IMR-90 (cell line): ENCODE results near the gene SCRG1. TPM values are rescaled to one million over a fixed set of nuclear protein-coding genes. Genes with fewer than 3 reads are reported as not detected.

ENCODE experiments used
- ATAC-seq: fragments of 200-7000 bp; cut with Tn5 transposase; 2 replicates; pipeline ENCODE4 v1.9.1; 2020; ENCODE audit warnings: low read depth, mild to moderate bottlenecking, moderate library complexity
- BruUV-seq: library from RNA; stranded (reverse); fragments of 400-500 nt; replicated peaks from 2 replicates; lab custom pipeline; 2021; lab: Mats Ljungman, UMichigan
- CTCF ChIA-PET: fragments of 300-600 bp; formaldehyde crosslinking; extraction: SDS; loops from one replicate; lab custom pipeline; 2021; ENCODE audit warnings: antibody characterized with exemption; lab: Yijun Ruan, JAX
- POLR2A ChIA-PET: fragments of 300-600 bp; sonication (Branson Sonifier 250); formaldehyde crosslinking; loops from one replicate; lab custom pipeline; 2022; ENCODE audit warnings: antibody characterized with exemption; ENCODE audit not compliant: unreplicated experiment; lab: Charles Lee
- DNase-seq: peaks from one replicate; pipeline ENCODE4 v3.0.0; 2013
- H2AFZ ChIP-seq: replicated peaks from 2 replicates; pipeline ENCODE3; 2013; ENCODE audit warnings: low read length, mild to moderate bottlenecking; ENCODE audit not compliant: poor library complexity
- H2AK5ac ChIP-seq: 2 replicates; pipeline ENCODE4 v1.6.1; 2013; ENCODE audit warnings: low read depth, low read length, inconsistent platforms
- H2AK9ac ChIP-seq: replicated peaks from 2 replicates; pipeline ENCODE3; 2013; ENCODE audit warnings: mild to moderate bottlenecking, low read depth, low read length, moderate library complexity; ENCODE audit not compliant: poor library complexity
- H2BK120ac ChIP-seq: 2 replicates; pipeline ENCODE4 v1.6.1; 2013; ENCODE audit warnings: low read depth, low read length, inconsistent platforms
- H2BK15ac ChIP-seq: 3 replicates; pipeline ENCODE4 v1.6.1; 2013; ENCODE audit warnings: low read depth, low read length, inconsistent platforms
- H2BK20ac ChIP-seq: 2 replicates; pipeline ENCODE4 v1.6.1; 2013; ENCODE audit warnings: low read depth, mild to moderate bottlenecking, inconsistent platforms, low read length, moderate library complexity
- H2BK5ac ChIP-seq: 2 replicates; pipeline ENCODE4 v1.6.1; 2013; ENCODE audit warnings: mild to moderate bottlenecking, low read depth, low read length, inconsistent platforms; ENCODE audit not compliant: poor library complexity, severe bottlenecking
- H3K14ac ChIP-seq: replicated peaks from 2 replicates; pipeline ENCODE4 v1.6.1; 2013; ENCODE audit warnings: low read depth, low read length, inconsistent platforms
- H3K18ac ChIP-seq: 2 replicates; pipeline ENCODE4 v1.6.1; 2013; ENCODE audit warnings: low read depth, low read length, control low read depth
- H3K23ac ChIP-seq: 2 replicates; pipeline ENCODE4 v1.6.1; 2013; ENCODE audit warnings: low read depth, low read length, inconsistent platforms
- H3K27ac ChIP-seq: 2 replicates; pipeline ENCODE4 v1.5.1; 2013; ENCODE audit warnings: mild to moderate bottlenecking, control low read depth, low read length; ENCODE audit not compliant: insufficient read depth
- H3K27me3 ChIP-seq: 2 replicates; pipeline ENCODE4 v1.6.1; 2013; ENCODE audit warnings: low read length; ENCODE audit not compliant: control insufficient read depth, insufficient read depth
- H3K36me3 ChIP-seq: 2 replicates; pipeline ENCODE4 v1.6.1; 2013; ENCODE audit warnings: low read length, mixed read lengths; ENCODE audit not compliant: control insufficient read depth, insufficient read depth
- H3K4ac ChIP-seq: 2 replicates; pipeline ENCODE4 v1.6.1; 2013; ENCODE audit warnings: low read depth, low read length, inconsistent platforms
- H3K4me1 ChIP-seq: 2 replicates; pipeline ENCODE4 v1.6.1; 2013; ENCODE audit warnings: low read length, mixed read lengths; ENCODE audit not compliant: control insufficient read depth, insufficient read depth
- H3K4me2 ChIP-seq: 2 replicates; pipeline ENCODE4 v1.6.1; 2013; ENCODE audit warnings: low read depth, mild to moderate bottlenecking, control low read depth, low read length, moderate library complexity
- H3K4me3 ChIP-seq: 2 replicates; pipeline ENCODE4 v1.5.1; 2013; ENCODE audit warnings: low read depth, mild to moderate bottlenecking, control low read depth, low read length, moderate library complexity; ENCODE audit not compliant: insufficient read depth
- H3K56ac ChIP-seq: 2 replicates; pipeline ENCODE4 v1.6.1; 2013; ENCODE audit warnings: low read length, inconsistent platforms; ENCODE audit not compliant: insufficient read depth; ENCODE audit errors: extremely low read depth
- H3K79me1 ChIP-seq, 2 experiments: 2 replicates each; pipeline ENCODE4 v1.6.1; 2013; ENCODE audit warnings: low read length in 2 of 2, inconsistent platforms in 1 of 2, low read depth in 1 of 2
- H3K9ac ChIP-seq: 2 replicates; pipeline ENCODE4 v1.6.1; 2013; ENCODE audit warnings: low read depth, low read length, control low read depth
- H3K9me1 ChIP-seq: 2 replicates; pipeline ENCODE4 v1.6.1; 2013; ENCODE audit warnings: low read length, inconsistent platforms; ENCODE audit not compliant: insufficient read depth
- H3K9me3 ChIP-seq: 2 replicates; pipeline ENCODE4 v1.6.1; 2013; ENCODE audit warnings: low read length; ENCODE audit not compliant: control insufficient read depth, insufficient read depth
- H4K20me1 ChIP-seq: 2 replicates; pipeline ENCODE4 v1.6.1; 2013; ENCODE audit warnings: low read length, inconsistent platforms; ENCODE audit not compliant: insufficient read depth
- H4K5ac ChIP-seq: 2 replicates; pipeline ENCODE4 v1.6.1; 2013; ENCODE audit warnings: mild to moderate bottlenecking, low read depth, low read length, control low read depth
- H4K8ac ChIP-seq, 2 experiments: 2 replicates each; pipeline ENCODE4 v1.6.1; 2013; ENCODE audit warnings: low read depth in 2 of 2, low read length in 2 of 2, control low read depth in 1 of 2, inconsistent platforms in 1 of 2
- H4K91ac ChIP-seq: 2 replicates; pipeline ENCODE4 v1.6.1; 2013; ENCODE audit warnings: low read depth, low read length, inconsistent platforms; ENCODE audit not compliant: insufficient read depth
- BHLHE40 ChIP-seq: fragments of 150-350 bp; IDR thresholded peaks from 2 replicates; pipeline ENCODE4 v1.6.1; 2016; ENCODE audit warnings: mild to moderate bottlenecking, low read depth, low read length
- CHD1 ChIP-seq: IDR thresholded peaks from 2 replicates; pipeline ENCODE4 v1.6.1; 2012; ENCODE audit warnings: low read depth, low read length, improper control_type of control experiment
- CTCF ChIP-seq: conservative IDR thresholded peaks from 2 replicates; pipeline ENCODE4 v1.5.1; 2012; ENCODE audit warnings: mild to moderate bottlenecking, low read depth, low read length, improper control_type of control experiment
- ELK1 ChIP-seq: fragments of 150-350 bp; IDR thresholded peaks from 2 replicates; pipeline ENCODE4 v1.6.1; 2016; ENCODE audit warnings: low read depth, mild to moderate bottlenecking, low read length, moderate library complexity, borderline replicate concordance
- FOS ChIP-seq: fragments of 150-350 bp; IDR thresholded peaks from 2 replicates; pipeline ENCODE4 v1.6.1; 2016; ENCODE audit warnings: low read depth, low read length
- MAFK ChIP-seq: IDR thresholded peaks from 2 replicates; pipeline ENCODE4 v1.6.1; 2012; ENCODE audit warnings: low read depth, low read length, improper control_type of control experiment
- MAZ ChIP-seq: IDR thresholded peaks from 2 replicates; pipeline ENCODE4 v1.6.1; 2012; ENCODE audit warnings: low read depth, mild to moderate bottlenecking, low read length, improper control_type of control experiment, moderate library complexity, borderline replicate concordance
- RCOR1 ChIP-seq: IDR thresholded peaks from 2 replicates; pipeline ENCODE4 v1.6.1; 2012; ENCODE audit warnings: mild to moderate bottlenecking, low read length, improper control_type of control experiment; ENCODE audit not compliant: insufficient replicate concordance
- RFX5 ChIP-seq: IDR thresholded peaks from 2 replicates; pipeline ENCODE4 v1.8.0; 2012; ENCODE audit warnings: low read depth, mild to moderate bottlenecking, low read length, moderate library complexity
- USF2 ChIP-seq: fragments of 150-350 bp; IDR thresholded peaks from 2 replicates; pipeline ENCODE4 v1.6.1; 2017; ENCODE audit warnings: mild to moderate bottlenecking, antibody characterized with exemption, low read length, low read depth
- WGBS, 2 experiments: methylation state at CpG; one replicate each; pipeline versions ENCODE4 v1.1.5 to v1.1.7; 2013; ENCODE audit warnings: missing lambda C conversion rate in 2 of 2; ENCODE audit not compliant: insufficient read length in 1 of 2; ENCODE audit errors: extremely low coverage in 2 of 2; 5-methylcytosine and 5-hydroxymethylcytosine counted together
- dilution Hi-C: fragments of 300-500 bp; cut with HindIII; formaldehyde crosslinking; loops from one replicate; pipeline ENCODE4 v1.14.3; 2018; ENCODE audit warnings: low sequenced_read_pairs; ENCODE audit not compliant: unreplicated experiment
- in situ Hi-C: fragments of 300-500 bp; cut with MboI; formaldehyde crosslinking; loops from 3 replicates; pipeline ENCODE4 v1.14.3; 2019; ENCODE audit warnings: low sequenced_read_pairs, inconsistent platforms, mixed read lengths
- intact Hi-C: fragments of 100-400 bp; cut with micrococcal nuclease; formaldehyde crosslinking; loops from 2 replicates; pipeline ENCODE4 v1.10.0; 2022
- polyA plus RNA-seq, 3 experiments: library from polyadenylated mRNA; depleted of rRNA; stranded (reverse); fragments of >200 nt; gene quantifications; 2 replicates each; pipeline ENCODE4 v1.2.3, GENCODE V29; 2012; ENCODE audit warnings: low replicate concordance in 1 of 3
- total RNA-seq: library from RNA; depleted of rRNA; stranded (reverse); fragments of >200 nt; gene quantifications from 2 replicates; pipeline ENCODE4 v1.2.3, GENCODE V29; 2012

The SCRG1 gene
- total and polyA plus RNA-seq, 2 of the 4 experiments (the other 2 are of a cell fraction): under 0.01 to 0.22 TPM

GRCh38 chr4:173398779-173399415 is at the start of gene SCRG1 (continued):
- no peak for TF ChIP-seq CTCF
- no peak for TF ChIP-seq BHLHE40

- Histone ChIP-seq H2BK15ac (no peak overlapping the region; the same call in 2 of the 3 replicates), H3K9ac (no peak overlapping the region), H3K18ac (peak overlapping the region; percentile 59; the same call in 1 of the 2 replicates), H4K20me1 (no peaks in the 10 kb centered on the region), H2AK9ac (no peak overlapping the region), H3K9me3 (no peaks in the 10 kb centered on the region), H2AFZ (no peak overlapping the region), H4K5ac (no peak overlapping the region; the same call in 1 of the 2 replicates), H3K23ac (no peak overlapping the region), H3K4me3 (no peak overlapping the region), H3K9me1 (peaks cover 3% of the 10 kb centered on the region; the same call in 1 of the 2 replicates), H3K27ac (peak overlapping the region; percentile 69; the same call in 1 of the 2 replicates), H3K4me2 (peak overlapping the region; percentile 15; the same call in 1 of the 2 replicates), H3K14ac (no peak overlapping the region), H4K91ac (no peak overlapping the region), H3K4me1 (peaks cover 8% of the 10 kb centered on the region; the same call in 1 of the 2 replicates), H3K27me3 (no peaks in the 10 kb centered on the region), H2AK5ac (no peak overlapping the region), H2BK20ac (no peak overlapping the region), H3K36me3 (no peaks in the 10 kb centered on the region), H3K79me1 (no peaks in the 10 kb centered on the region), H4K8ac (no peak overlapping the region), H2BK5ac (no peak overlapping the region), H3K4ac (peak overlapping the region; percentile 57; the same call in 1 of the 2 replicates), H2BK120ac (no peak overlapping the region), H3K56ac (no peak overlapping the region)
- no TSS peak for BruUV-seq
- ChIA-PET CTCF (no interaction called here), POLR2A (no interaction called here)
- intact Hi-C loops (loop anchor here (1.0 kb wide), 1 partner anchor 589 kb away; no protein-coding TSS in a partner anchor), dilution Hi-C loops (no loop called here), in situ Hi-C loops (no loop called here)
- peak; percentile 55 for DNase-seq
- peak; percentile 30 for ATAC-seq
- no CpG with 5 or more reads among the region's 2 CpGs for WGBS, 2 experiments
- no peak for TF ChIP-seq RCOR1
- TF ChIP-seq USF2: no peak
- TF ChIP-seq FOS: no peak
- TF ChIP-seq CHD1: no peak
- no peak for TF ChIP-seq ELK1
- TF ChIP-seq MAFK: no peak
- no peak for TF ChIP-seq RFX5
- TF ChIP-seq MAZ: no peak
- TF ChIP-seq BHLHE40: no peak
Measured at GRCh38 chr4:173448103-173448502, 49.2 kb upstream of the SCRG1 start.
